Muscle layer of colon (tissue), 2 donors: ENCODE data around the gene COG5.

Experiments used
- H3K27ac ChIP-seq: one replicate; pipeline ENCODE4 v1.7.0; 2013; ENCODE audit warnings: low read depth, mild to moderate bottlenecking, low read length, moderate library complexity
- H3K27me3 ChIP-seq, 2 donors: one replicate each; pipeline ENCODE4 v1.7.0; 2013; ENCODE audit warnings: low read length in 2 of 2, mild to moderate bottlenecking in 2 of 2; ENCODE audit not compliant: insufficient read depth in 2 of 2, control insufficient read depth in 1 of 2
- H3K36me3 ChIP-seq: one replicate; pipeline ENCODE4 v1.7.0; 2013; ENCODE audit warnings: mild to moderate bottlenecking, low read length; ENCODE audit not compliant: insufficient read depth
- H3K4me1 ChIP-seq: one replicate; pipeline ENCODE4 v1.7.0; 2013; ENCODE audit warnings: mild to moderate bottlenecking, low read length; ENCODE audit not compliant: insufficient read depth
- H3K4me3 ChIP-seq, 2 donors: one replicate each; pipeline ENCODE4 v1.7.0; 2013; ENCODE audit warnings: low read length in 2 of 2, low read depth in 1 of 2, mild to moderate bottlenecking in 1 of 2, moderate library complexity in 1 of 2
- H3K9ac ChIP-seq: one replicate; pipeline ENCODE4 v1.7.0; 2013; ENCODE audit warnings: low read length
- H3K9me3 ChIP-seq: one replicate; pipeline ENCODE4 v1.7.0; 2013; ENCODE audit warnings: mild to moderate bottlenecking, low read length
- donor health status: abdominal sarcoma.
- donor health status: Adenocarcinoma of cecum.

COG5 gene

DNA sequence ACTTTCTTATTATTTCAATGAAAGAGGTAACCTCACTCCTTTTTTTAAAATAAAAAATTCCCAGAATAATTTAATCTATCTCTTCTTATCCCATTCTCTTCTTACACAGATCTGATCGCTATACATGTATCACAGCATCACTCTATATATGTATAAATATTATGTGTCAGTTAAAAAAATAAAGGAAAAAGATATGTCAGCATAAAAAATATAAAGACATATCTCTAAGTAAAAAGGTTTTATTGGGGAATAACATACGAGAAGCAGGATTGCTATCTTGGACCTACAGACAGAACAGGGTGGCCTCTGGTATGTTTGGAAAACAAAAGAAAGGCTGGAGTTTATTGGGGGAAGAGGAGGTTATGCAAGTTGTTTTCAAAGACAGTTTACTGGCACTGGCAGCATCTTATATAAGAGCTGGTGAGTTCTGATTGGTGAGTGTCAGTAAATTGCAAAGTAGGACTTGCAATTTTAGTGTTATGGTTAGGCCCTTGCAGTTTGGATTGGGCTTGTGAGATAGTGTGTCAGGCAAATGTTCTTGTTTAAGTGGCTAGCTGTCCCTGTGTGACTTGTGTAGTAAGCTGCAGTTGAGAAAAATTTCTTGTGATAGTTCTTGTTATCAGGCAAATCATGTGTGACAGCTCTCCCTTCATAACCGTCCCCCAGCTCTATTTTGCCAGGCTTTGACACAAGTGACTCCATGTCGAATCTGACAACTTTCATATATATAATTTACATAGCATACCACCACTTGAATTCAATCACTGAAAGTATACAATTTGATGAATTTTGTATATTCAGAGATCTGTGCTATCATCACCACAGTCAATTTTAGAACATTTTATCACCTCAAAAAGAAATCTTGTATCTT lies 276.7 kb downstream of the COG5 start:
- Histone ChIP-seq H3K9me3 (no peaks in the 10 kb centered on the region), H3K4me3 (no peak overlapping the region), H3K27ac (no peak overlapping the region), H3K4me1 (no peaks in the 10 kb centered on the region), H3K27me3 (no peaks in the 10 kb centered on the region), H3K36me3 (no peaks in the 10 kb centered on the region), H3K9ac (no peak overlapping the region)

DNA sequence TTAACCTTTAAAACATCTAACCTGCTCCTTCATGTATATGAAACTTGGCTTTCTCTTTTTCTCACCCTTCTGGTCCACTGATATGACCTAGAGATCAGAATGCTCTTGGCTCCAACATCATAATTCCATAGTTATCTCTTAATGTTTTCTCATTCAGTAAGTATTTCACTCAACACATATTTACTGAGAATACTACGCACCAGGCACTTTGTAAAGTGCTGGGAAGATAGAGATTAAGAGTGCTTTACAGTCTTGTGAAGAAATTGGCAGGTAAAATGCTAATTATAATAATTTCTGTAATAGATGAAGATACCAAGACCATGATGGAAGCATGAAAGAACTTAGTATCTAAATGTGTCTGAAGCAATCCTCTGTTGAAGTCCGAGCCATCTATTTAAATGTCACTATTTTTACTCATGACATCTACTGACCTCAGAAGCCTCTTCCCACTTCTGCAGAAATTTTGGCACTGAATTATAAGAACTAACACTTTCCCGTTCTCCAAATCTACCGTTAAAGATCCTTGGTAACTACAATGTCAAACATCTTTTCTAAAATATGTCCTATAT lies 278.7 kb downstream of the COG5 start:
- H3K36me3 ChIP-seq = no peaks in the 10 kb centered on the region
- no peak overlapping the region for H3K9ac ChIP-seq
- H3K4me3 ChIP-seq = no peak overlapping the region
- H3K9me3 ChIP-seq = no peaks in the 10 kb centered on the region
- no peaks in the 10 kb centered on the region for H3K4me1 ChIP-seq
- no peak overlapping the region for H3K27ac ChIP-seq
- no peaks in the 10 kb centered on the region for H3K27me3 ChIP-seq

DNA sequence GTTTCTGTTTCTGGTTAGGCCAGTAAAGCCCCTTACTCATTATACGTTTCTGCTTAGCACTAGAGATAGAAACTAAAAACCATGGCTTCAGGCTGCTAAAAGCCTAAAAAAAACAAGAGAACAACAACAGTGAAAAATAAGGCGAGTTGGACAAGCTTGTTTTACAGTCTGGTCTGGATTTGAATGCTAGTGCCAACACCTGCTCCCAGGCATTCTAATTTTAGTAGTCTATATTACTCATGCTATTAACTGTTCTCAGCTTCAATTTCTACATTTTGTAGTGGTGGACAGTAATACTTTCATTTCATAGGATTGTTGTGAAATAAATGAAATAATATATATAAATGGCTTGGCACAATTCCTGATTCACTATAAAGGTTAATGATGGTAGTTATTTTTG lies 286.4 kb downstream of the COG5 start:
- Histone ChIP-seq H3K27ac (no peak overlapping the region), H3K9ac (no peak overlapping the region), H3K27me3 (no peaks in the 10 kb centered on the region), H3K4me1 (no peaks in the 10 kb centered on the region), H3K4me3 (no peak overlapping the region), H3K36me3 (peaks cover 3% of the 10 kb centered on the region), H3K9me3 (no peaks in the 10 kb centered on the region)

DNA sequence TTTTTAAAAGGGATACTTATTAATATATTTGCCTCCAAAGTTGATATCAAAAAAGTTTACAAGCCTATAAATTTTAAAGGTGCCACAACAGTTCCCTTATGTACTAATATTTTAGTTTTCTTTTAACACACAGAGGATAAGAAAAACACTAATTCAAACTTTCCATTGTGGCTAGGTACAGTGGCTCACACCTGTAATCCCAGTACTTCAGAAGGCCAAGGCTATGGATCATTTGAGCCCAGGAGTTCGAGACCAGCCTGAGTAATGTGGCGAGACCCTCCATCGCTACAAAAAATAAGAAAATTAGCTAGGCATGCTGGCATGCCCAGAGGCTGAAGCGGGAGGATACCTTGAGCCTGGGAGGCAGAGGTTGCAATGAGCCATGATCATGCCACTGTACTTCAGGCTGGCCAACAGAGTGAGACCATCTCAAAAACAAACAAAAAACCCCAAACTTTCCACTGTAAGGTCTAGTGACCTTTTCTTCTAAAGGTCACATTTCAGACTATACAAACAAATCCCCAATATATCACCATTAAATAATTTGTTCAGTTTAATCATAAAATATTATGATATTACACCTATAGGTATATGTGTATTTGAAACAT lies 287.4 kb downstream of the COG5 start:
- H3K36me3 ChIP-seq = peaks cover 3% of the 10 kb centered on the region
- no peak overlapping the region for H3K9ac ChIP-seq
- no peak overlapping the region for H3K27ac ChIP-seq
- H3K4me1 ChIP-seq = no peaks in the 10 kb centered on the region
- no peaks in the 10 kb centered on the region for H3K9me3 ChIP-seq
- no peaks in the 10 kb centered on the region for H3K27me3 ChIP-seq
- no peak overlapping the region for H3K4me3 ChIP-seq

DNA sequence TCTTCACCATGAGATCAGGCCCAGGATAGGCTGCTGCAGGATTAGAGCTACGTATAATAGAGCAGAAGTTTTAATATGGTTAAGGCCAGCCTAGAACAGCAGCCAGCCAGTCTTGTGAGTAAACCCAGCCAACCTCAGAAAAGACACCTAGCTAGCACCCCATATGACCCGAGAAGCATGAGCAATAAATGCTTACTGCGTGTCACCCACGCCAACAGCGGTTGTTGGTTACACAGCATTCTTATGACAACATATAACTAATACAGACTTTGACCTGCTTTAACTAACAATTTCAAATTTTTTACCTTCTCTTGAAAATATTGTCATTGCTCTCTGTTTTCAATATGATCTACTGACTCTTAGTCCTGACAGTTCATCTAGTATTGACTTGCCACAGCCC lies 289.2 kb downstream of the COG5 start:
- no peak overlapping the region for H3K4me3 ChIP-seq
- H3K36me3 ChIP-seq = peaks cover 3% of the 10 kb centered on the region
- no peaks in the 10 kb centered on the region for H3K27me3 ChIP-seq
- no peak overlapping the region for H3K9ac ChIP-seq
- no peak overlapping the region for H3K27ac ChIP-seq
- H3K9me3 ChIP-seq = no peaks in the 10 kb centered on the region
- H3K4me1 ChIP-seq = no peaks in the 10 kb centered on the region

DNA sequence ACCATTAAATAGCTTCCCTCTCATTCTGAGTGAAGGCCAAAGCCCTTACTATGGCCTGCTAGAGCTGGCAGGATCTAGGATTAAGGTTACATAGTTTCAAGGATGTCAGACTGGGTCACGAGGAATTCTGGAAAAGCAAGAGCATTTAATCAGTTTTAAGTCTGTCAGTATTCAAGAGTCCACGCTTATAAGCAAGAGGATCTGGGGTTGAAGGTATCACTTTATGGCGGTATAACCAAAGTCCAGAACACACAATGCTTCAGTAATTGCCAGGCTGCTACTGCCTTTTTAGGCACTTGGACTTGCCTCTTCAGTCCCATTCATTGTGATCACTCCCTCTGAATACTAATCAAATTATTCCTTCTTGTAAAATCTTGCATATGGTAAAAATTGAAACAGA lies 293.9 kb downstream of the COG5 start:
- no peaks in the 10 kb centered on the region for H3K9me3 ChIP-seq
- H3K9ac ChIP-seq = no peak overlapping the region
- H3K36me3 ChIP-seq = peaks cover 3% of the 10 kb centered on the region
- H3K4me1 ChIP-seq = no peaks in the 10 kb centered on the region
- no peak overlapping the region for H3K27ac ChIP-seq
- no peaks in the 10 kb centered on the region for H3K27me3 ChIP-seq
- H3K4me3 ChIP-seq = no peak overlapping the region

DNA sequence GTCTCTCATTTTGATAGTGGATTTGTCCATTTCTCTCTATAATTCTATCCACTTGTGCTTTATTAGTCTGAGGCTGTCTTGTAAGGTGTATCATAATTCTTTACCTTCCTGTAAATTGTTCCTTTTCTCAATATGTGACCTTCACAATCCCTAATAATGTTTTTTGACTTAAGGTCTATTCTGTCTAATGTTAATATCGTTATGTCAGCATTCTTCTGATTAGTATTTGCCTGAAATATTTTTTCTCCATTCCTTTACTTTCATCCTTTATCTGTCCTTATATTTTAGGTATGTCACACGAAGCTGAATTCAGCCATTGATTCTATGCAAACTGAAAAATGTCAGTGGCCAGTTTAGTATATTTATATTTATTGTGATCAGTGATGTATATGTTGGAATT lies 295.1 kb downstream of the COG5 start:
- Histone ChIP-seq H3K4me1 (no peaks in the 10 kb centered on the region), H3K4me3 (no peak overlapping the region), H3K27ac (no peak overlapping the region), H3K27me3 (no peaks in the 10 kb centered on the region), H3K36me3 (peaks cover 3% of the 10 kb centered on the region), H3K9ac (no peak overlapping the region), H3K9me3 (no peaks in the 10 kb centered on the region)

DNA sequence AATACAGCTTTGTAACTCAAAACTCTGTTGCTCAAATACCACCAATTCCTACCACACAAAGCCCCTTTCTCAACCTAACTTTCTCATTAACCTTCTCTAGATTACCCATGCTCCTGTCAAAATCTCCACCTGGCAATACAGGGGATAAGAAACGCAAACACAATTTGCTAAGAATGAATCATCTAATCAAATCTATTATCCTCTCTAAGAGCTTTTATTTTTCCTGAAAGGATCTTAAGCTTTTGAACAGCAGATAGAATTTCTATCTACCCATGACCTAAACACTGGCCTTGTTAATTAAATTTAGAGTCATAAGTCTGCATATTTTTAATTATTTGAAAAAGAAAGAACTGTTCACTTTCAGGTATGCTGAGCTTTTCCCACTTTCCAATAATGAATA lies 296.6 kb downstream of the COG5 start:
- H3K9me3 ChIP-seq = no peaks in the 10 kb centered on the region
- no peaks in the 10 kb centered on the region for H3K36me3 ChIP-seq
- H3K9ac ChIP-seq = no peak overlapping the region
- H3K4me1 ChIP-seq = no peaks in the 10 kb centered on the region
- H3K27ac ChIP-seq = no peak overlapping the region
- H3K27me3 ChIP-seq = no peaks in the 10 kb centered on the region
- H3K4me3 ChIP-seq = no peak overlapping the region

DNA sequence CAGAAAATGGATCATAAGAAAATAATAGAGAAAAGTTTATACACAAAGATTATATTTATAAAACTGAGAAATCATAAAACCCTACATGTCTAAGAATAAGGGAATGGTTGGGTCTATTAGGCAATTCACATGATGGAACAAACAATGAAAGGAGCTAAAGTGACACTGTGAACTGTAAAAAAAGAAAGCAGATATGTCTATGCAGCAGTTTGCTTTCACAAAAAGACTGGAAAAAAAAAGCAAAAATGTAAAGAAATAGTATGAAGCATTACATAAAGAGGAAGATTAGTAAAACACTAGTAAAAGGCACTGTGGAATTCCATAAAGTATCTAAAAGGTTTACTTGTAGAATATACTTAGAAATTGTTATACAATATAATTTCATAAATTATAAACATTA lies 299.0 kb downstream of the COG5 start:
- Histone ChIP-seq H3K9ac (no peak overlapping the region), H3K36me3 (no peaks in the 10 kb centered on the region), H3K27me3 (no peaks in the 10 kb centered on the region), H3K9me3 (no peaks in the 10 kb centered on the region), H3K27ac (no peak overlapping the region), H3K4me3 (no peak overlapping the region), H3K4me1 (no peaks in the 10 kb centered on the region)

DNA sequence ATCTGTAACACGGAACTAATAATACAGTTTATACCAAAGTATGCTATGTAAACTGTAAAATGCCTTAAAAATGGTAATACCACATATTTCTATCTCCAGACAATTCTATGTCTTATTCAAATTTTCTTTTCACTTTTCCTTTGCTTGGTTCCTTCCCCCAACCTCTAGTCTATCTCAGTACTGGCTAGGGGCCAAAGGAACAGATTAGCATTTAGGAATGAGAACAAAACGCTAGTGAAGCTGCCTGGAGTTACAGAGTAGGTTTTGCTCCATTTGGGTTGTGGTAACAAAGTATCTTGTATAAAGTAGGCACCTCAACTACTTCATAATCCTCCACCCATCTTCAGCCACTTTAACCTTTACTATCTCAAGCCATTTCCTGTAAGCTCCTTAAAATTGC lies 300.9 kb downstream of the COG5 start:
- Histone ChIP-seq H3K27ac (no peak overlapping the region), H3K9me3 (no peaks in the 10 kb centered on the region), H3K27me3 (no peaks in the 10 kb centered on the region), H3K4me1 (no peaks in the 10 kb centered on the region), H3K36me3 (no peaks in the 10 kb centered on the region), H3K9ac (no peak overlapping the region), H3K4me3 (no peak overlapping the region)

DNA sequence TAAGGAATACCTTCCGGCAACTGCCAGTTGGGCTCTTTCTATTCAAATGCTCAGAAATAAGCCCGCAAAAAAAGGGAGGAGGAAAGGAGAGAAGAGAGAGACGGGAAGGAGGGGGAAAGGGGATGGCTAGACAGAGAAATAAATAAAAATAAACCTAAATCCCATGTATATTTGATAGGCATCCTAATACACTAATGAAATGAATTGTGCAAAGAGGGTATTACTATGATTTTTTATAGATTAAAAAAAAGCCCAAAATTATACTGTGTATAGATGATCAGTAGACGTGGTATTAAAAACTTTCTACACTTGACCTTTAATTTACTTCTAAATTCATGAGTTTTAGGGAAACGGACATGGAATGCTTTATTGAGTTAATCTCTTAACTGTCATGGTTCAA lies 305.0 kb downstream of the COG5 start:
- Histone ChIP-seq H3K4me1 (no peaks in the 10 kb centered on the region), H3K9ac (no peak overlapping the region), H3K36me3 (no peaks in the 10 kb centered on the region), H3K9me3 (no peaks in the 10 kb centered on the region), H3K4me3 (no peak overlapping the region), H3K27me3 (no peaks in the 10 kb centered on the region), H3K27ac (no peak overlapping the region)
